MM.1S (cell line): ENCODE results near the gene EML3.
A peak's percentile ranks its signal among the peaks of the same experiment; 100 is the strongest.

Experiments
- DNase-seq: peaks from one replicate; pipeline ENCODE4 v3.0.0-alpha.2; 2015
- H2AFZ ChIP-seq: fragments of 300-600 bp; sonication (generic); 2 replicates; pipeline ENCODE4 v1.6.0; 2016; ENCODE audit warnings: antibody characterized with exemption, low read length
- H3F3A ChIP-seq: fragments of 300-600 bp; sonication (generic); 2 replicates; pipeline ENCODE4 v1.6.1; 2016; ENCODE audit warnings: mild to moderate bottlenecking, antibody characterized with exemption, low read length, moderate library complexity, mixed read lengths; ENCODE audit not compliant: insufficient read depth
- H3K27ac ChIP-seq: fragments of 300-600 bp; sonication (generic); 2 replicates; pipeline ENCODE4 v1.5.1; 2016; ENCODE audit warnings: mild to moderate bottlenecking, low read length
- H3K27me3 ChIP-seq: fragments of 300-600 bp; sonication (generic); replicated peaks from 2 replicates; pipeline ENCODE4 v1.6.0; 2016; ENCODE audit warnings: low read length; ENCODE audit not compliant: insufficient read depth
- H3K36me3 ChIP-seq: fragments of 300-600 bp; sonication (generic); replicated peaks from 2 replicates; pipeline ENCODE4 v1.6.1; 2016; ENCODE audit warnings: mild to moderate bottlenecking, low read length, mixed read lengths; ENCODE audit not compliant: insufficient read depth
- H3K4me1 ChIP-seq: fragments of 300-600 bp; sonication (generic); 2 replicates; pipeline ENCODE4 v1.6.1; 2016; ENCODE audit warnings: low read length, mixed read lengths
- H3K4me2 ChIP-seq: fragments of 300-600 bp; sonication (generic); 2 replicates; pipeline ENCODE4 v1.6.0; 2016; ENCODE audit warnings: low read depth, low read length
- H3K4me3 ChIP-seq: fragments of 300-600 bp; sonication (generic); 2 replicates; pipeline ENCODE4 v1.5.1; 2016; ENCODE audit warnings: low read length, mixed read lengths
- H3K79me2 ChIP-seq: fragments of 300-600 bp; sonication (generic); 2 replicates; pipeline ENCODE4 v1.6.1; 2016; ENCODE audit warnings: mixed run types, low read length, mixed read lengths
- H3K9ac ChIP-seq: fragments of 300-600 bp; sonication (generic); 2 replicates; pipeline ENCODE4 v1.6.1; 2016; ENCODE audit warnings: low read length, mixed read lengths
- H3K9me2 ChIP-seq: fragments of 300-600 bp; sonication (generic); replicated peaks from 2 replicates; pipeline ENCODE4 v1.6.1; 2016; ENCODE audit warnings: mild to moderate bottlenecking, low read length, mixed read lengths; ENCODE audit not compliant: insufficient read depth
- H3K9me3 ChIP-seq: fragments of 300-600 bp; sonication (generic); replicated peaks from 2 replicates; pipeline ENCODE4 v1.6.1; 2016; ENCODE audit warnings: mild to moderate bottlenecking, low read length, mixed read lengths; ENCODE audit not compliant: insufficient read depth
- H4K20me1 ChIP-seq: fragments of 300-600 bp; sonication (generic); 2 replicates; pipeline ENCODE4 v1.6.1; 2016; ENCODE audit warnings: mild to moderate bottlenecking, low read length, moderate library complexity, mixed read lengths; ENCODE audit not compliant: insufficient read depth
- CTCF ChIP-seq: fragments of 300-600 bp; sonication (generic); IDR thresholded peaks from 2 replicates; pipeline ENCODE4 v1.5.1; 2016; ENCODE audit warnings: antibody characterized with exemption, low read length, mixed read lengths
- EZH2 ChIP-seq: fragments of 300-600 bp; sonication (generic); optimal IDR thresholded peaks from 2 replicates; pipeline ENCODE3; 2017; ENCODE audit warnings: low read depth, mild to moderate bottlenecking, antibody characterized with exemption, low read length, mixed read lengths
- EZH2phosphoT487 ChIP-seq: fragments of 300-600 bp; sonication (generic); IDR thresholded peaks from 2 replicates; pipeline ENCODE4 v1.6.1; 2018; ENCODE audit warnings: antibody characterized with exemption, low read length

EML3 gene

GRCh38 chr11:62612366-62613290 lies at the start of gene EML3, which contains the start of gene ROM1:
Gene EML3 (minus strand): TSS chr11:62612775. CDS start chr11:62612457, 318 bp downstream.
Gene ROM1 (plus strand): TSS chr11:62613257. CDS start chr11:62613282, 25 bp downstream.
- Histone ChIP-seq H4K20me1 (no peaks in the 10 kb centered on the region), H2AFZ (peak within 1 kb of the TSS; percentile 79), H3K4me3 (peak within 1 kb of the TSS; percentile 82), H3K9me2 (no peaks in the 10 kb centered on the region), H3K4me2 (peak within 1 kb of the TSS; percentile 87), H3K27ac (peak within 1 kb of the TSS; percentile 51; the same call in 1 of the 2 replicates), H3K9me3 (no peaks in the 10 kb centered on the region), H3K36me3 (no peaks in the 10 kb centered on the region), H3K9ac (peak within 1 kb of the TSS; percentile 69), H3K4me1 (peaks cover 14% of the 10 kb centered on the region), H3K79me2 (peaks cover 13% of the 10 kb centered on the region), H3K27me3 (no peaks in the 10 kb centered on the region), H3F3A (peaks cover 10% of the 10 kb centered on the region)
- TF ChIP-seq EZH2 = no peak
- TF ChIP-seq EZH2phosphoT487 = no peak
- TF ChIP-seq CTCF = peak; percentile 89
- DNase-seq = peak; percentile 85

- H3K27ac ChIP-seq = no peak overlapping the region
- TF ChIP-seq EZH2 (no peak), CTCF (no peak), EZH2phosphoT487 (no peak)
- no peaks in the 10 kb centered on the region for H3K36me3 ChIP-seq
- H3K4me3 ChIP-seq = no peak overlapping the region
- 0 out of 2 replicates have a peak, but pooled peaks cover 4% of the 10 kb centered on the region for H3K4me1 ChIP-seq
- H3K9me2 ChIP-seq = no peaks in the 10 kb centered on the region
- H3K27me3 ChIP-seq = no peaks in the 10 kb centered on the region
- H2AFZ ChIP-seq = 0 out of 2 replicates have a peak overlapping the region, but pooled peaks have one; percentile 9
- no peak overlapping the region for H3K4me2 ChIP-seq
- peaks cover 11% of the 10 kb centered on the region for H3F3A ChIP-seq
- no peaks in the 10 kb centered on the region for H4K20me1 ChIP-seq
- no peak overlapping the region for H3K9ac ChIP-seq
- peaks cover 12% of the 10 kb centered on the region for H3K79me2 ChIP-seq
- DNase-seq = no peak
- H3K9me3 ChIP-seq = no peaks in the 10 kb centered on the region
Observed at GRCh38 chr11:62656796-62657429, 44.3 kb upstream of the EML3 start.

GRCh38 chr11:62654297-62654696 lies 41.7 kb upstream of the EML3 start:
- DNase-seq = no peak
- H3K4me2 ChIP-seq = peak overlapping the region; percentile 41; the same call in 1 of the 2 replicates
- peak overlapping the region; percentile 76 for H2AFZ ChIP-seq
- no peak overlapping the region for H3K9ac ChIP-seq
- H3K9me2 ChIP-seq = no peaks in the 10 kb centered on the region
- no peaks in the 10 kb centered on the region for H4K20me1 ChIP-seq
- TF ChIP-seq CTCF (no peak), EZH2phosphoT487 (no peak), EZH2 (no peak)
- peaks cover 30% of the 10 kb centered on the region for H3K79me2 ChIP-seq
- no peaks in the 10 kb centered on the region for H3K36me3 ChIP-seq
- H3K4me3 ChIP-seq = no peak overlapping the region
- H3K27ac ChIP-seq = no peak overlapping the region
- no peaks in the 10 kb centered on the region for H3K27me3 ChIP-seq
- no peaks in the 10 kb centered on the region for H3K9me3 ChIP-seq
- H3F3A ChIP-seq = peaks cover 11% of the 10 kb centered on the region
- 0 out of 2 replicates have a peak, but pooled peaks cover 4% of the 10 kb centered on the region for H3K4me1 ChIP-seq
